GM13977 (cell line): Measurements from ENCODE around the gene LRRC8B.
"Not testable (repeated sequence)": the region's sequence is repeated elsewhere in the genome, so short reads cannot be mapped to it uniquely, and the experiment has no call there.

Source experiments
- DNase-seq: peaks from one replicate; pipeline ENCODE4 v3.0.0; 2012; ENCODE audit warnings: low spot score
- CTCF ChIP-seq: IDR thresholded peaks from 2 replicates; pipeline ENCODE4 v1.5.1; 2012; ENCODE audit warnings: mild to moderate bottlenecking, control low read depth; ENCODE audit not compliant: insufficient read depth; ENCODE audit errors: extremely low read depth, missing control alignments
- in situ Hi-C: fragments of 300-500 bp; cut with MboI; formaldehyde crosslinking; loops from one replicate; pipeline ENCODE4 v1.12.0; 2022; ENCODE audit warnings: low sequenced_read_pairs, low pct_unique_long_range_greater_than_20kb, mixed read lengths, inconsistent platforms; ENCODE audit not compliant: unreplicated experiment

Gene LRRC8B

GRCh38 chr1:89503690-89504089 lies 20.9 kb upstream of the LRRC8B start:
- DNase-seq, result no peak
- in situ Hi-C loops, result loop anchor here (25.0 kb wide), 1 partner anchor 259 kb away; no protein-coding TSS in a partner anchor
- no peak for TF ChIP-seq CTCF

GRCh38 chr1:89510061-89510460 lies 14.6 kb upstream of the LRRC8B start:
- not testable (repeated sequence) for DNase-seq
- in situ Hi-C loops, result loop anchor here (25.0 kb wide), 1 partner anchor 252 kb away; no protein-coding TSS in a partner anchor

GRCh38 chr1:89512996-89513720 lies 11.5 kb upstream of the LRRC8B start:
- DNase-seq, result no peak
- in situ Hi-C loops, result loop anchor here (25.0 kb wide), 1 partner anchor 249 kb away; no protein-coding TSS in a partner anchor
- no peak for TF ChIP-seq CTCF

GRCh38 chr1:89516055-89516454 lies 8.6 kb upstream of the LRRC8B start:
- in situ Hi-C loops, result loop anchor here (25.0 kb wide), 1 partner anchor 246 kb away; no protein-coding TSS in a partner anchor
- TF ChIP-seq CTCF, result no peak
- no peak for DNase-seq

GRCh38 chr1:89518221-89518631 lies 6.4 kb upstream of the LRRC8B start:
- no peak for DNase-seq
- TF ChIP-seq CTCF, result no peak
- in situ Hi-C loops, result loop anchor here (25.0 kb wide), 1 partner anchor 244 kb away; no protein-coding TSS in a partner anchor

GRCh38 chr1:89519779-89520358 lies 4.8 kb upstream of the LRRC8B start:
- peak; percentile 60 for DNase-seq
- in situ Hi-C loops, result loop anchor here (25.0 kb wide), 1 partner anchor 242 kb away; no protein-coding TSS in a partner anchor
- peak; percentile 70 for TF ChIP-seq CTCF

- in situ Hi-C loops, result loop anchor here (25.0 kb wide), 1 partner anchor 240 kb away; no protein-coding TSS in a partner anchor
- not testable (repeated sequence) for DNase-seq
These were observed 2.7 kb upstream of the LRRC8B start for GRCh38 chr1:89521977-89522376.
